Vagina (tissue), 2 donors: Measurements from ENCODE around the gene ABCB8. TPM values are rescaled to one million over a fixed set of nuclear protein-coding genes. Genes with fewer than 3 reads are reported as not detected.
A peak's percentile ranks its signal among the peaks of the same experiment; 100 is the strongest.

Source experiments
- DNase-seq, 2 donors: peaks; one replicate each; pipeline ENCODE4 v3.0.0-alpha.2; 2017; ENCODE audit errors: extremely low spot score in 2 of 2
- H3K27ac ChIP-seq: fragments of 200-600 bp; sonication (generic); one replicate; pipeline ENCODE4 v1.5.1; 2019
- H3K27me3 ChIP-seq: fragments of 200-600 bp; sonication (generic); one replicate; pipeline ENCODE4 v1.5.1; 2019
- H3K36me3 ChIP-seq, 2 donors: fragments of 200-600 bp; sonication (generic); one replicate each; pipeline ENCODE4 v1.5.1; 2017 to 2019
- H3K4me1 ChIP-seq: fragments of 200-600 bp; sonication (generic); one replicate; pipeline ENCODE4 v1.5.1; 2019
- H3K4me3 ChIP-seq, 2 donors: fragments of 200-600 bp; sonication (generic); 1 replicate in 1 of 2; 2 replicates in 1 of 2; pipeline ENCODE4 v1.5.1; 2016 to 2019
- H3K9me3 ChIP-seq: fragments of 200-600 bp; sonication (generic); one replicate; pipeline ENCODE4 v1.5.1; 2019
- POLR2A ChIP-seq, 2 donors: fragments of 450-650 bp; IDR thresholded peaks; one replicate each; pipeline ENCODE4 v1.6.1; 2017; ENCODE audit warnings: antibody characterized with exemption in 2 of 2, mild to moderate bottlenecking in 2 of 2, moderate library complexity in 2 of 2
- POLR2AphosphoS5 ChIP-seq, 2 donors: sonication (generic); formaldehyde crosslinking; IDR thresholded peaks; one replicate each; pipeline ENCODE4 v1.9.0; 2017; ENCODE audit warnings: antibody characterized with exemption in 2 of 2, mild to moderate bottlenecking in 2 of 2, low read depth in 1 of 2; ENCODE audit not compliant: insufficient read depth in 1 of 2
- intact Hi-C: fragments of 100-400 bp; cut with DNase I; formaldehyde crosslinking; loops from one replicate; pipeline ENCODE4 v1.15.1; 2023
- total RNA-seq: library from RNA; depleted of rRNA; stranded (reverse); fragments of >200 nt; gene quantifications from one replicate; pipeline ENCODE4 v1.2.3, GENCODE V29; 2016
- TF ChIP-seq, protein P1 (sequence below), 3 experiments: fragments of 450-650 bp in 2 of 3; fragments of 200-600 bp in 1 of 3; sonication (generic) in 1 of 3; IDR thresholded peaks; one replicate each; pipeline ENCODE4 v1.5.1; 2017 to 2019; ENCODE audit warnings: antibody characterized with exemption in 3 of 3, mild to moderate bottlenecking in 2 of 3, moderate library complexity in 2 of 3

ABCB8 gene
- total RNA-seq, 1 donor from 2014 or later, result 38.3 TPM

DNA sequence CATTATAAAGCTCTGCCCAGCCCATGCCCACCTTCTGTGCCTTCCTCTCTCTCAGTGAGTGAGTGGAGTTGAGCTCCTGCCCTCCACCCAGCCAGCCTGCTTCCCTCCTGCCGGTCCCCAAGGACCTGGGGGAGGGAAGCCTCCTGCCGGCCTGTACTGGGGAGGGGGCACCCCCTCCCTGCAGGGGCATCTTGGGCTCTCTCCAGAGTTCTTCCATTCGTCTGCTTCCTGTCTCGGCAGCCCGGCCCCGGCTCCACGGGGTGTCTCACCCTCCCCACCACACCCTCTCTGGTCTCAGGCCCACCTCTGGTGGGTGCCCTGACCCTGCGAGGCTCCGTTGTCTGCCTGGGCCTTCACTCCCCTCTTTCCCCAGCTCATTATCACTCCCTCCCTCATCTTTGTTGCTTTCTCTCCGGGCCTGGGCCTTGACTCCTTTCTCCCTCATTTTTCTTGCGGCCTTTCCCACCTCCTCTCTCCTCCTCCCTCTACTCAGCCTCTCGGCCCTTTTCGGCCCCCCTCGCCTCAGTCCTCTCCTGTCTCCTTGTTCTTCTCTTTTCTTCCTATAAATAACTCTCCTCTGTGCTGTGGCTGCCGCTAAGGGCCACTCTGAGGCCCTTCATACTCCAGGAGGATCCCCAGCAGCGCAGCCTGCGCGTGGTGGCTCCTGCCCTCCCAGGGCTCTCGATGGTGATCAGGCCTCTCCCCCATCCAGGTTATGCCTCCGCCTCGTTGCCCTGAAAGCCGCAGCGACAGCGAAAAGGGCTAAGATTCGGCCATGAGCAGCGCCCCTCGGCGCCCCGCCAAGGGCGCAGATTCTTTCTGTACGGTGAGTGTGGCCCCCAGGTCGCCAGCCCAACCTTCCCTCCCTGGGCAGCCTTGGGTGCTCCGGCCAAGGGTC, 33.2 kb downstream of the ABCB8 start:
- DNase-seq, result no peak
- no peak for TF ChIP-seq POLR2AphosphoS5 (IDR thresholded peaks at IDR 0.05; ENCODE audit: insufficient read depth in 1 of 2, low read depth in 1 of 2)
- TF ChIP-seq POLR2A (IDR thresholded peaks at IDR 0.05), result no peak
- TF ChIP-seq, protein P1, sequence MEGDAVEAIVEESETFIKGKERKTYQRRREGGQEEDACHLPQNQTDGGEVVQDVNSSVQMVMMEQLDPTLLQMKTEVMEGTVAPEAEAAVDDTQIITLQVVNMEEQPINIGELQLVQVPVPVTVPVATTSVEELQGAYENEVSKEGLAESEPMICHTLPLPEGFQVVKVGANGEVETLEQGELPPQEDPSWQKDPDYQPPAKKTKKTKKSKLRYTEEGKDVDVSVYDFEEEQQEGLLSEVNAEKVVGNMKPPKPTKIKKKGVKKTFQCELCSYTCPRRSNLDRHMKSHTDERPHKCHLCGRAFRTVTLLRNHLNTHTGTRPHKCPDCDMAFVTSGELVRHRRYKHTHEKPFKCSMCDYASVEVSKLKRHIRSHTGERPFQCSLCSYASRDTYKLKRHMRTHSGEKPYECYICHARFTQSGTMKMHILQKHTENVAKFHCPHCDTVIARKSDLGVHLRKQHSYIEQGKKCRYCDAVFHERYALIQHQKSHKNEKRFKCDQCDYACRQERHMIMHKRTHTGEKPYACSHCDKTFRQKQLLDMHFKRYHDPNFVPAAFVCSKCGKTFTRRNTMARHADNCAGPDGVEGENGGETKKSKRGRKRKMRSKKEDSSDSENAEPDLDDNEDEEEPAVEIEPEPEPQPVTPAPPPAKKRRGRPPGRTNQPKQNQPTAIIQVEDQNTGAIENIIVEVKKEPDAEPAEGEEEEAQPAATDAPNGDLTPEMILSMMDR (IDR thresholded peaks at IDR 0.05), result no peak
- Histone ChIP-seq H3K27me3 (no peaks in the 10 kb centered on the region), H3K4me1 (peaks cover 62% of the 10 kb centered on the region), H3K4me3 (peak overlapping the region in 1 of 2 donors; percentile 91), H3K27ac (peak overlapping the region; percentile 99), H3K36me3 (peaks cover 0 to 25% of the 10 kb centered on the region in 2 donors), H3K9me3 (no peaks in the 10 kb centered on the region)
- intact Hi-C loops, result no loop called here

DNA sequence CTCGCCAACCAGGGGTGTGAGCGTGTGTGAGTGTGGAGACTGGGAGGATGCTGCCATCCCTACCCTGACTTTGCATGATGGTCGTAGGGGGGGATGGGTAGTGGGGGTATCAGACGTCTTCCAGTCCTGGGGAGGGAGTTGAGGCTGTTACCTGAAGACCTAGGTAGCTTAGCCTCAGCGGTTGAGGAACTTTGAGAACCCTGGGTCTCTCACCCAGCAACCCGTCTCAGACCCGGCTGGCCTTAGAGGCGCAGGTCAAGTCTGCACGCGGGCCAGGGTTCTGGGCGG, 33.8 kb downstream of the ABCB8 start:
- Histone ChIP-seq H3K4me1 (peaks cover 56% of the 10 kb centered on the region), H3K36me3 (peaks cover 0 to 31% of the 10 kb centered on the region in 2 donors), H3K4me3 (peak overlapping the region in 1 of 2 donors; percentile 41), H3K9me3 (no peaks in the 10 kb centered on the region), H3K27ac (peak overlapping the region; percentile 99), H3K27me3 (no peaks in the 10 kb centered on the region)
- DNase-seq, result no peak
- TF ChIP-seq, protein P1 (IDR thresholded peaks at IDR 0.05), result no peak
- peak in 1 of 2 donors; percentile 13 for TF ChIP-seq POLR2AphosphoS5 (IDR thresholded peaks at IDR 0.05; ENCODE audit: insufficient read depth in 1 of 2, low read depth in 1 of 2)
- intact Hi-C loops, result no loop called here

DNA sequence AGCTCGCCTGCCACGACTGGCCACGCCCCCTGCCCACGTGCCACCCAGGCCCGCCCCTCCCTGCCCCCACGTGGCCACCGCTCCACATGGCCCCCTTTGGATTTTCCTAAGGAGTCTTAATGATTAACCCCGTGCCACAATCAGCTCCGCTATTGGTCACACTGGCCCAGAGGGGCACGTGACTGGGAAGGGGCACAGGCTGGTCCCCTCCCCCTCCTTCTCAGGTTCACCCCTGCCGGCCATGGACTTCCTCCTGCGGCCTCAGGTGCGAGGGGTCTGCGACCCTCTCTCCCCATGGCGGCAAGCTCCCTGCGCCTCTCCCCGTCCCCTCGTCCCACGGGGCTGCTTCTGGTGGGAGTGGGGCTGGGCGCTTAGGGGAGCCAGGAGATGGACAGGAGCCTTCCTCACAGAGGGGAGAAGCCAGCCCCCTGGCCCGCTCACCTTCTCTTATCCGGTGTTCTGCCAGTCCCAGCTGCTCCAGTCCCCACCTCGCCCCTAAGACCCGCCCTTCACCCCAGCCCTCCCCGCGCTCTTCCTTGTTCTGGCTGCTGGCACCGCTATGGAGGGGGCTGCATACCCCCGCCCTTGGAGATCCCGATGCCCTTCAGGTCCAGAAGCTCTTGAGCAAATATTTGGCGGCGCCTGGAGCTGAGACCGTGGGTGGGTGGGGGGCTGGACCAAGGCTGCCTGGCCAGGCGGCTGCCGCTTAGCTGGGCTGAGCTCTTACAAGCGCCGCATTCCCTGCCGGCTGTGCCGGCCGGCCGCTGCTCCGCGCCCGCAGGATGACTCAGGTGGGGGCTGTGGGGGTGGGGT, 34.4 kb downstream of the ABCB8 start:
- H3K4me1 ChIP-seq, result peaks cover 51% of the 10 kb centered on the region

DNA sequence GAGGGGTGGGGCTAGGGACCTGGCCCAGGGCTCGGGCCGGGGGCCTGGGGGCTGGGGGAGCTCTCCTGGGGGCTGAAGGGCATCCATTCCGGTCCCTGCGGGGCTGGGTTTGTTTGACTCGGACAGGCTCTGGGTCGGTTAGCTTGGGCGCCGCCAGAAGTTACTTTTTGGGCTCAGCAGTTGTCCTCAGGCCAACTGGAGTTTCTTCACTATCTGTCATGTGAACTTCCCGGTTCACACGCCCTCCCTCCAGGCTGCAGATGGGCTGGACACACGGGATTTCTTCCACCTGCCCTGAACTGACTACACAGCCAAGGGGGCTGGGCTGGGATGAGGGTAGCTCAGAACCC, 34.9 kb downstream of the ABCB8 start:
- Histone ChIP-seq H3K4me1 (peaks cover 50% of the 10 kb centered on the region), H3K27me3 (no peaks in the 10 kb centered on the region), H3K36me3 (peaks cover 0 to 42% of the 10 kb centered on the region in 2 donors), H3K4me3 (peak overlapping the region; percentile 14 to 41), H3K9me3 (no peaks in the 10 kb centered on the region), H3K27ac (peak overlapping the region; percentile 99)
- TF ChIP-seq POLR2A (IDR thresholded peaks at IDR 0.05), result no peak
- TF ChIP-seq POLR2AphosphoS5 (IDR thresholded peaks at IDR 0.05; ENCODE audit: insufficient read depth in 1 of 2, low read depth in 1 of 2), result peak in 1 of 2 donors; percentile 35
- intact Hi-C loops, result no loop called here
- DNase-seq, result no peak

More for the DNA sequence above, 34.4 kb downstream of the ABCB8 start:
- intact Hi-C loops, result no loop called here
- H3K9me3 ChIP-seq, result no peaks in the 10 kb centered on the region
- H3K27ac ChIP-seq, result peak overlapping the region; percentile 99
- DNase-seq, result no peak
- no peaks in the 10 kb centered on the region for H3K27me3 ChIP-seq
- H3K36me3 ChIP-seq, result peaks cover 0 to 37% of the 10 kb centered on the region in 2 donors
- TF ChIP-seq, protein P1 (IDR thresholded peaks at IDR 0.05), result no peak
- TF ChIP-seq POLR2AphosphoS5 (IDR thresholded peaks at IDR 0.05; ENCODE audit: insufficient read depth in 1 of 2, low read depth in 1 of 2) (no peak), POLR2A (IDR thresholded peaks at IDR 0.05) (no peak)
- H3K4me3 ChIP-seq, result peak overlapping the region; percentile 14 to 41

DNA sequence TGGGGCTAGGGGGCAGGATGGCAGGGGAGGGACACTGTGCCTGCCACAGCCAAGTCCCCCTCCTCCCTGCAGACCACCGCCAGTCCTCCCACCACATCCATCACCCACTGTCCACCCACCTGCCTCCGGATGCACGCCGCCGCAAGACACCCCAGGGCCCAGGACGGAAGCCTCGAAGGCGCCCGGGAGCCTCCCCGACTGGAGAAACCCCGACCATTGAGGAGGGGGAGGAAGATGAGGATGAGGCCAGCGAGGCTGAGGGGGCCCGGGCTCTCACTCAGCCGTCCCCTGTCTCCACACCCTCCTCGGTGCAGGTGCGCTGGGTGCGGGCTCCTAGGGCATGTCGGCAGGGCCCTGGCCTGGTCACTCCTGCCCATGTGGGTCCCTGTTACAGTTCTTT, 36.2 kb downstream of the ABCB8 start:
- Histone ChIP-seq H3K27ac (no peak overlapping the region), H3K9me3 (no peaks in the 10 kb centered on the region), H3K36me3 (peaks cover 0 to 55% of the 10 kb centered on the region in 2 donors), H3K27me3 (no peaks in the 10 kb centered on the region), H3K4me1 (peaks cover 40% of the 10 kb centered on the region), H3K4me3 (no peak overlapping the region)
- no peak for DNase-seq
- intact Hi-C loops, result no loop called here
- TF ChIP-seq, protein P1 (IDR thresholded peaks at IDR 0.05), result no peak
- TF ChIP-seq POLR2A (IDR thresholded peaks at IDR 0.05) (no peak), POLR2AphosphoS5 (IDR thresholded peaks at IDR 0.05; ENCODE audit: insufficient read depth in 1 of 2, low read depth in 1 of 2) (no peak)
